Measurements from ENCODE around the gene IZUMO3.

GRCh38 chr9:24504521-24504920, 41.2 kb downstream of the IZUMO3 start:
- no peak for TF ChIP-seq CTCF (IDR thresholded peaks at IDR 0.05; ENCODE audit: poor library complexity, severe bottlenecking)
- TF ChIP-seq SMC3 (conservative IDR thresholded peaks at IDR 0.05; ENCODE audit: poor library complexity) = no peak
- no peak for TF ChIP-seq RAD21 (conservative IDR thresholded peaks at IDR 0.05)
